Subcutaneous adipose tissue (tissue), 4 donors: Measurements from ENCODE around the gene MEF2D. TPM values are rescaled to one million over a fixed set of nuclear protein-coding genes. Genes with fewer than 3 reads are reported as not detected.

Experiments
- total RNA-seq, 4 donors: library from RNA; depleted of rRNA; stranded (reverse); fragments of >200 nt; gene quantifications; one replicate each; pipeline ENCODE4 v1.1.0, GENCODE V29; 2016
- TF ChIP-seq, protein P1 (sequence below): fragments of 450-650 bp; IDR thresholded peaks from one replicate; pipeline ENCODE4 v1.5.1; 2016; ENCODE audit warnings: low read depth, mild to moderate bottlenecking, control low read depth, antibody characterized with exemption, moderate library complexity

MEF2D gene
- total RNA-seq, 4 donors from 2014 or later: 18.9 to 46.5 (median 24.8) TPM

DNA sequence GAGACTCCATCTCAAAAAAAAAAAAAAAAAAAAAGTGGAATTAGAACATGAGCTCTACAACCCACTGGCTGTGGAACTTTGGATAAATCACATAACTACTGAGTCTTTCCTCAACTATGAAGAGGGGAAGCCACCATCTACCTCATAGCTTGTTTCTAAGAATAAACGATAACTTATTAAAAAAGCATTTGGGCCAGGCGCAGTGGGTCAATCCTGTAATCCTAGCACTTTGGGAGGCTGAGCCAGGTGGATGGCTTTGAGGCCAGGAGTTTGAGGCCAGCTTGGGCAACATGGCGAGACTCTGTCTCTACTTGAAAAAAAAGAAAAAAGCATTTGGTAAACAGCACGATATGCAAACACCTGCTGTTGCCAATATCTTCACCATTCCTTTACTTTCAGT lies 31.8 kb upstream of the MEF2D start:
- TF ChIP-seq, protein P1, sequence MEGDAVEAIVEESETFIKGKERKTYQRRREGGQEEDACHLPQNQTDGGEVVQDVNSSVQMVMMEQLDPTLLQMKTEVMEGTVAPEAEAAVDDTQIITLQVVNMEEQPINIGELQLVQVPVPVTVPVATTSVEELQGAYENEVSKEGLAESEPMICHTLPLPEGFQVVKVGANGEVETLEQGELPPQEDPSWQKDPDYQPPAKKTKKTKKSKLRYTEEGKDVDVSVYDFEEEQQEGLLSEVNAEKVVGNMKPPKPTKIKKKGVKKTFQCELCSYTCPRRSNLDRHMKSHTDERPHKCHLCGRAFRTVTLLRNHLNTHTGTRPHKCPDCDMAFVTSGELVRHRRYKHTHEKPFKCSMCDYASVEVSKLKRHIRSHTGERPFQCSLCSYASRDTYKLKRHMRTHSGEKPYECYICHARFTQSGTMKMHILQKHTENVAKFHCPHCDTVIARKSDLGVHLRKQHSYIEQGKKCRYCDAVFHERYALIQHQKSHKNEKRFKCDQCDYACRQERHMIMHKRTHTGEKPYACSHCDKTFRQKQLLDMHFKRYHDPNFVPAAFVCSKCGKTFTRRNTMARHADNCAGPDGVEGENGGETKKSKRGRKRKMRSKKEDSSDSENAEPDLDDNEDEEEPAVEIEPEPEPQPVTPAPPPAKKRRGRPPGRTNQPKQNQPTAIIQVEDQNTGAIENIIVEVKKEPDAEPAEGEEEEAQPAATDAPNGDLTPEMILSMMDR: no peak

DNA sequence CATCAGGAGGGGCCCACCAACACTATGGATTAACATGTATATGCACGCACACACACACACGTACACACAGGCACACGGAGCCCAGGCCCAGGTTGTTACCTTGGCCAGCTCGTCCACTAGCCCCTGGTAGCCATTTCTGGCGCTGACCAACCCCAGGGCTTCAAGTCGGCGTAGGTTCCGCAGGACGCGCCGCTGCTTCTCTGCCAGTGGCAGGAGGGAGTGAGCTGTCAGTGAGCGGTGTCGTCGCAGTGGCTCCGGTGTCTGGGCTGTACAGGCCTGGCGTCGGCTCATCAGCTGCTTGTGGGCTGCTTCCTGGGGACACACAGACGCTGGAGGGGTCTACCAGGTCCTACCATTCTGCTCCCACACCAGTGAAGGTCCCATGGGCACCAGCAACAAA lies 29.4 kb upstream of the MEF2D start:
- TF ChIP-seq, protein P1: no peak

DNA sequence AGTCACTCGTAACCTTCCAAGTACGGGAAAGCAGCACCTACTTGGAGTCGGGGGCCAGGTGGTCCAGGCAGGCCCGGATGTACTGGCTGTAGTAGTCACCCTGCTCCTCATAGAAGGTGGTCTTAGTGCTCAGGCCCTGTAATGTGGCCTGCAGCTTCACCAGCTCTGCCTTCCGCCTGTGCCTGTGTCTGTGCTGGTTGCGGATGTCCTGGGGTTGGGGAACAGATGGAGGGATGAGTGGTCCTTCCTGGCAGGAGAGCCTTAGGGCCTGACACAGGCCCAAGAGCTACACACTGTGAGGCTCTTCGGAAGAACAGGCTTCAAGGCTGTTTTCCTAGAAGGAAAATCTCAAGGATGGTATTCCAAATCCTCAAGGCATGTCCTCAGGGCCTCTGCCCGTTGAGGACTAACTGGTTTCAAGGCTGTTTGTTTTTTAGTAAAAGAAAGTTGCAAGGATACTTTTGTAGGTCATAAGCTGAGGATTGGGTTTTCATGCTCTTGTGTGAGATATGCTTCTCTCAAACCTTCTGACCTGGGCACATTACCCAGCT lies 28.4 kb upstream of the MEF2D start:
- TF ChIP-seq, protein P1: no peak

- TF ChIP-seq, protein P1: no peak
Measured at GRCh38 chr1:156528231-156528630, 27.7 kb upstream of the MEF2D start.

- TF ChIP-seq, protein P1: no peak
Measured at GRCh38 chr1:156527584-156527983, 27.0 kb upstream of the MEF2D start.

DNA sequence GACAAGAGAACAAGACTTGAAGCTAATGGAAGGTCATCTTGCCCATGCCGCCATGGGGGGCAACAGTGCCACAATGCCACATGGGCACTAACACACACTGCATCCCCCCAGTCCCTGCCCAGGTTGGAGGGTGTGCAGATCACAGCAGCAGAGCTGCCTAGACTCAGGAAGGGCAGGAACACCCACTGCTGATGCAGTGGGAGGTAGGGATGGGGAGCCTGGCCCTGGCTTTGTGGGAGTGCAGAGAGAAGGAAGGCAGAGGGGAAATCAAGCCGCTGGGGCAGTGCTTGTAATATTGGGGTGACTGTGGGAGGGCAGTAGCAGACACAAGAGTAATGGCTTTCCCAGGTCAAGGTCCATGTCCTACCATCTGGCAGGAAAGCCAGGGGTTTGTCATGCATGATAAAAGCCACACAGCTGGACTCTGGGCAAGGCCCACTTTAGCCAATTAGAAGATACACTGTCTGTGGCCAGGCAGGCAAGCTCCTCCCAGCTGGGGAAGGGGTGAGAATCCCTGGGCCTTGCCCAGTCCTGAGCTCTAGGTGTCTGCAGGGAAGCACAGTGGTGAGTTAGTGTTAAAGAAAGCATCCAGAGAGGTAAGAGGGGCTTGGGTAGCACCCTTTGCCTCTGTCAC lies 25.4 kb upstream of the MEF2D start:
- TF ChIP-seq, protein P1: no peak

- TF ChIP-seq, protein P1: no peak
Measured at GRCh38 chr1:156525071-156525501, 24.5 kb upstream of the MEF2D start.
